SK-N-SH treated with all-trans-retinoic acid at 6 μM for 48 hours (cell line): Measurements from ENCODE around the gene NPTXR.

Experiments used
- ATAC-seq: fragments of 200-7000 bp; cut with Tn5 transposase; 3 replicates; pipeline ENCODE4 v1.9.1; 2020; ENCODE audit warnings: mild to moderate bottlenecking, moderate library complexity
- ARNTL ChIP-seq: fragments of 450-650 bp; formaldehyde crosslinking; IDR thresholded peaks from 2 replicates; pipeline ENCODE4 v1.5.0; 2020; ENCODE audit warnings: low read depth, mild to moderate bottlenecking, moderate library complexity, borderline replicate concordance
- BACH2 ChIP-seq: fragments of 250-450 bp; sonication (Bioruptor Pico); IDR thresholded peaks from 2 replicates; pipeline ENCODE4 v1.9.0; 2021; ENCODE audit warnings: mild to moderate bottlenecking, borderline replicate concordance
- CSDC2 ChIP-seq: fragments of 250-450 bp; sonication (Bioruptor Pico); IDR thresholded peaks from 2 replicates; pipeline ENCODE4 v1.5.0; 2020; ENCODE audit warnings: mild to moderate bottlenecking, moderate library complexity
- ESRRG ChIP-seq: fragments of 250-450 bp; sonication (Bioruptor Pico); IDR thresholded peaks from 2 replicates; pipeline ENCODE4 v1.6.1; 2021; ENCODE audit warnings: mild to moderate bottlenecking
- GLIS3 ChIP-seq: fragments of 250-450 bp; sonication (Bioruptor Pico); IDR thresholded peaks from 2 replicates; pipeline ENCODE4 v1.5.0; 2020; ENCODE audit warnings: mild to moderate bottlenecking, moderate library complexity
- ISL1 ChIP-seq: fragments of 250-450 bp; sonication (Bioruptor Pico); IDR thresholded peaks from 2 replicates; pipeline ENCODE4 v2.1.2; 2022; ENCODE audit warnings: mild to moderate bottlenecking, moderate library complexity
- OSR1 ChIP-seq: fragments of 250-450 bp; sonication (Bioruptor Pico); IDR thresholded peaks from 2 replicates; pipeline ENCODE4 v1.8.0; 2022; ENCODE audit warnings: moderate library complexity, mild to moderate bottlenecking, inconsistent platforms
- RARB ChIP-seq: fragments of 250-450 bp; sonication (Bioruptor Pico); IDR thresholded peaks from 2 replicates; pipeline ENCODE4 v1.8.0; 2021; ENCODE audit warnings: mild to moderate bottlenecking, moderate library complexity
- SNAI2 ChIP-seq: fragments of 250-450 bp; sonication (Bioruptor Pico); IDR thresholded peaks from 2 replicates; pipeline ENCODE4 v1.5.0; 2020; ENCODE audit warnings: mild to moderate bottlenecking, moderate library complexity
- TCF4 ChIP-seq: fragments of 250-450 bp; sonication (Bioruptor Pico); IDR thresholded peaks from 2 replicates; pipeline ENCODE4 v1.8.0; 2021; ENCODE audit warnings: mild to moderate bottlenecking, moderate library complexity, borderline replicate concordance
- TOX ChIP-seq: fragments of 250-450 bp; sonication (Bioruptor Pico); IDR thresholded peaks from 2 replicates; pipeline ENCODE4 v1.8.0; 2021; ENCODE audit warnings: mild to moderate bottlenecking, moderate library complexity, borderline replicate concordance
- ZC3H10 ChIP-seq: fragments of 250-450 bp; sonication (Bioruptor Pico); IDR thresholded peaks from 2 replicates; pipeline ENCODE4 v1.5.1; 2021; ENCODE audit warnings: mild to moderate bottlenecking, moderate library complexity
- ZFP3 ChIP-seq: fragments of 250-450 bp; sonication (Bioruptor Pico); IDR thresholded peaks from 2 replicates; pipeline ENCODE4 v1.5.0; 2020; ENCODE audit warnings: mild to moderate bottlenecking, moderate library complexity
- ZFP30 ChIP-seq: fragments of 450-650 bp; formaldehyde crosslinking; IDR thresholded peaks from 2 replicates; pipeline ENCODE4 v1.5.0; 2022; ENCODE audit warnings: mild to moderate bottlenecking, moderate library complexity
- ZNF565 ChIP-seq: fragments of 450-650 bp; formaldehyde crosslinking; conservative IDR thresholded peaks from 2 replicates; pipeline ENCODE4 v1.5.0; 2020; ENCODE audit warnings: low read depth, mild to moderate bottlenecking, moderate library complexity
- ZNF70 ChIP-seq: fragments of 450-650 bp; formaldehyde crosslinking; IDR thresholded peaks from 2 replicates; pipeline ENCODE4 v1.5.0; 2020; ENCODE audit warnings: mild to moderate bottlenecking, moderate library complexity
- ZNF8 ChIP-seq: fragments of 450-650 bp; formaldehyde crosslinking; IDR thresholded peaks from 2 replicates; pipeline ENCODE4 v1.5.0; 2020; ENCODE audit warnings: mild to moderate bottlenecking, moderate library complexity
- TF ChIP-seq, protein P1 (sequence below): fragments of 250-450 bp; sonication (Bioruptor Pico); IDR thresholded peaks from 2 replicates; pipeline ENCODE4 v1.5.1; 2020; ENCODE audit warnings: low read depth, mild to moderate bottlenecking, moderate library complexity
- TF ChIP-seq, protein P2 (sequence below): fragments of 250-450 bp; sonication (Bioruptor Pico); IDR thresholded peaks from 2 replicates; pipeline ENCODE4 v1.5.1; 2021; ENCODE audit warnings: mild to moderate bottlenecking, moderate library complexity
- TF ChIP-seq, protein P3 (sequence below): fragments of 250-450 bp; sonication (Bioruptor Pico); IDR thresholded peaks from 2 replicates; pipeline ENCODE4 v1.8.0; 2020; ENCODE audit warnings: mild to moderate bottlenecking, moderate library complexity, borderline replicate concordance
- TF ChIP-seq, protein P4 (sequence below): fragments of 250-450 bp; sonication (Bioruptor Pico); IDR thresholded peaks from 2 replicates; pipeline ENCODE4 v1.5.0; 2020; ENCODE audit warnings: mild to moderate bottlenecking, moderate library complexity

Gene NPTXR

GRCh38 chr22:38826386-38826785 is 17.4 kb downstream of the NPTXR start (continued):
- TF ChIP-seq ZFP3: no peak

DNA sequence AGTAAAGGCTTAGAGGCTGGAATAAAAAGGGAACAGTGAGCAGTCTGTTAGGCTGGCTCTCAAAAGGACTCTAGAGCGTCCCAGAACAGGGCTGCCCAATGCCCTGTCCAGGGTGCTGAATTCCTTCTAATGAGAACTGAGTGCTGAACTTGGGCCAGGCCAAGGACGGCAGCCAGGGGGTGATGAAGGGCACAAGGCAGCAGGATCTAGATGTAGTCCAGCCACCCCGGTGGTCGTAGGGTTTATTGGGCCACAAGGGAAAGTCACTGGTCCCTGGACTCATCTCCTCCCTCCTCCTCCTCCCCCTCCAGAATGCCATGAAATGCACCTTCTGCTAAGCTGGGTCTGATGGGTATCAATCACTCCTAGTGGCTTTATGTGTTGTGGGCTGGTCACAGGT is 19.2 kb downstream of the NPTXR start:
- TF ChIP-seq ISL1 (CRISPR knock-in tag) (no peak), ZNF70 (no peak), OSR1 (no peak), ZNF565 (no peak), ESRRG (no peak), SNAI2 (CRISPR knock-in tag) (0 out of 2 replicates have a peak, but pooled peaks have one; percentile 27), ARNTL (CRISPR knock-in tag) (no peak), TCF4 (no peak), TOX (CRISPR knock-in tag) (no peak), RARB (CRISPR knock-in tag) (no peak), GLIS3 (CRISPR knock-in tag) (no peak), CSDC2 (CRISPR knock-in tag) (peak; percentile 60; the same call in 1 of the 2 replicates), ZFP30 (CRISPR knock-in tag) (no peak)
- TF ChIP-seq, protein P1, sequence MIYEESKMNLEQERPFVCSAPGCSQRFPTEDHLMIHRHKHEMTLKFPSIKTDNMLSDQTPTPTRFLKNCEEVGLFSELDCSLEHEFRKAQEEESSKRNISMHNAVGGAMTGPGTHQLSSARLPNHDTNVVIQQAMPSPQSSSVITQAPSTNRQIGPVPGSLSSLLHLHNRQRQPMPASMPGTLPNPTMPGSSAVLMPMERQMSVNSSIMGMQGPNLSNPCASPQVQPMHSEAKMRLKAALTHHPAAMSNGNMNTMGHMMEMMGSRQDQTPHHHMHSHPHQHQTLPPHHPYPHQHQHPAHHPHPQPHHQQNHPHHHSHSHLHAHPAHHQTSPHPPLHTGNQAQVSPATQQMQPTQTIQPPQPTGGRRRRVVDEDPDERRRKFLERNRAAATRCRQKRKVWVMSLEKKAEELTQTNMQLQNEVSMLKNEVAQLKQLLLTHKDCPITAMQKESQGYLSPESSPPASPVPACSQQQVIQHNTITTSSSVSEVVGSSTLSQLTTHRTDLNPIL (CRISPR knock-in tag): no peak
- TF ChIP-seq, protein P2, sequence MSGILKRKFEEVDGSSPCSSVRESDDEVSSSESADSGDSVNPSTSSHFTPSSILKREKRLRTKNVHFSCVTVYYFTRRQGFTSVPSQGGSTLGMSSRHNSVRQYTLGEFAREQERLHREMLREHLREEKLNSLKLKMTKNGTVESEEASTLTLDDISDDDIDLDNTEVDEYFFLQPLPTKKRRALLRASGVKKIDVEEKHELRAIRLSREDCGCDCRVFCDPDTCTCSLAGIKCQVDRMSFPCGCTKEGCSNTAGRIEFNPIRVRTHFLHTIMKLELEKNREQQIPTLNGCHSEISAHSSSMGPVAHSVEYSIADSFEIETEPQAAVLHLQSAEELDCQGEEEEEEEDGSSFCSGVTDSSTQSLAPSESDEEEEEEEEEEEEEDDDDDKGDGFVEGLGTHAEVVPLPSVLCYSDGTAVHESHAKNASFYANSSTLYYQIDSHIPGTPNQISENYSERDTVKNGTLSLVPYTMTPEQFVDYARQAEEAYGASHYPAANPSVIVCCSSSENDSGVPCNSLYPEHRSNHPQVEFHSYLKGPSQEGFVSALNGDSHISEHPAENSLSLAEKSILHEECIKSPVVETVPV (CRISPR knock-in tag): no peak
- peak; percentile 92 for ATAC-seq

- TF ChIP-seq, protein P2 (CRISPR knock-in tag): no peak
- TF ChIP-seq ZNF8 (CRISPR knock-in tag) (no peak), ZNF70 (no peak), GLIS3 (CRISPR knock-in tag) (no peak), ZC3H10 (CRISPR knock-in tag) (no peak), ISL1 (CRISPR knock-in tag) (no peak), BACH2 (CRISPR knock-in tag) (no peak), CSDC2 (CRISPR knock-in tag) (no peak), ARNTL (CRISPR knock-in tag) (no peak), TOX (CRISPR knock-in tag) (no peak), RARB (CRISPR knock-in tag) (no peak)
- TF ChIP-seq, protein P1 (CRISPR knock-in tag): no peak
- TF ChIP-seq, protein P3, sequence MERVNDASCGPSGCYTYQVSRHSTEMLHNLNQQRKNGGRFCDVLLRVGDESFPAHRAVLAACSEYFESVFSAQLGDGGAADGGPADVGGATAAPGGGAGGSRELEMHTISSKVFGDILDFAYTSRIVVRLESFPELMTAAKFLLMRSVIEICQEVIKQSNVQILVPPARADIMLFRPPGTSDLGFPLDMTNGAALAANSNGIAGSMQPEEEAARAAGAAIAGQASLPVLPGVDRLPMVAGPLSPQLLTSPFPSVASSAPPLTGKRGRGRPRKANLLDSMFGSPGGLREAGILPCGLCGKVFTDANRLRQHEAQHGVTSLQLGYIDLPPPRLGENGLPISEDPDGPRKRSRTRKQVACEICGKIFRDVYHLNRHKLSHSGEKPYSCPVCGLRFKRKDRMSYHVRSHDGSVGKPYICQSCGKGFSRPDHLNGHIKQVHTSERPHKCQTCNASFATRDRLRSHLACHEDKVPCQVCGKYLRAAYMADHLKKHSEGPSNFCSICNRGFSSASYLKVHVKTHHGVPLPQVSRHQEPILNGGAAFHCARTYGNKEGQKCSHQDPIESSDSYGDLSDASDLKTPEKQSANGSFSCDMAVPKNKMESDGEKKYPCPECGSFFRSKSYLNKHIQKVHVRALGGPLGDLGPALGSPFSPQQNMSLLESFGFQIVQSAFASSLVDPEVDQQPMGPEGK (CRISPR knock-in tag): no peak
- TF ChIP-seq, protein P4, sequence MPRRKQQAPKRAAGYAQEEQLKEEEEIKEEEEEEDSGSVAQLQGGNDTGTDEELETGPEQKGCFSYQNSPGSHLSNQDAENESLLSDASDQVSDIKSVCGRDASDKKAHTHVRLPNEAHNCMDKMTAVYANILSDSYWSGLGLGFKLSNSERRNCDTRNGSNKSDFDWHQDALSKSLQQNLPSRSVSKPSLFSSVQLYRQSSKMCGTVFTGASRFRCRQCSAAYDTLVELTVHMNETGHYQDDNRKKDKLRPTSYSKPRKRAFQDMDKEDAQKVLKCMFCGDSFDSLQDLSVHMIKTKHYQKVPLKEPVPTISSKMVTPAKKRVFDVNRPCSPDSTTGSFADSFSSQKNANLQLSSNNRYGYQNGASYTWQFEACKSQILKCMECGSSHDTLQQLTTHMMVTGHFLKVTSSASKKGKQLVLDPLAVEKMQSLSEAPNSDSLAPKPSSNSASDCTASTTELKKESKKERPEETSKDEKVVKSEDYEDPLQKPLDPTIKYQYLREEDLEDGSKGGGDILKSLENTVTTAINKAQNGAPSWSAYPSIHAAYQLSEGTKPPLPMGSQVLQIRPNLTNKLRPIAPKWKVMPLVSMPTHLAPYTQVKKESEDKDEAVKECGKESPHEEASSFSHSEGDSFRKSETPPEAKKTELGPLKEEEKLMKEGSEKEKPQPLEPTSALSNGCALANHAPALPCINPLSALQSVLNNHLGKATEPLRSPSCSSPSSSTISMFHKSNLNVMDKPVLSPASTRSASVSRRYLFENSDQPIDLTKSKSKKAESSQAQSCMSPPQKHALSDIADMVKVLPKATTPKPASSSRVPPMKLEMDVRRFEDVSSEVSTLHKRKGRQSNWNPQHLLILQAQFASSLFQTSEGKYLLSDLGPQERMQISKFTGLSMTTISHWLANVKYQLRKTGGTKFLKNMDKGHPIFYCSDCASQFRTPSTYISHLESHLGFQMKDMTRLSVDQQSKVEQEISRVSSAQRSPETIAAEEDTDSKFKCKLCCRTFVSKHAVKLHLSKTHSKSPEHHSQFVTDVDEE (CRISPR knock-in tag): no peak
- TF ChIP-seq, all 23 proteins: peak for 0
- ATAC-seq: no peak
Observed at GRCh38 chr22:38823637-38824036, 20.2 kb downstream of the NPTXR start.
